HepG2 (cell line): ENCODE data around the gene HTATSF1. TPM values are rescaled to one million over a fixed set of nuclear protein-coding genes. Genes with fewer than 3 reads are reported as not detected.

ENCODE experiments used
- ATAC-seq: fragments of 200-7000 bp; cut with Tn5 transposase; 3 replicates; pipeline ENCODE4 v1.9.1; 2020; ENCODE audit warnings: mild to moderate bottlenecking, moderate library complexity
- BruUV-seq: library from RNA; stranded (reverse); fragments of 400-500 nt; replicated peaks from 2 replicates; lab custom pipeline; 2021; lab: Mats Ljungman, UMichigan
- CTCF ChIA-PET: fragments of 300-600 bp; formaldehyde crosslinking; extraction: SDS; loops from one replicate; lab custom pipeline; 2021; ENCODE audit warnings: low total read pairs, inconsistent platforms, low intra/inter-chr PET ratio; lab: Yijun Ruan, JAX
- POLR2A ChIA-PET: fragments of 350-600 bp; sonication (Branson Sonifier 250); formaldehyde crosslinking; loops from one replicate; lab custom pipeline; 2020; ENCODE audit warnings: antibody characterized with exemption, inconsistent platforms; lab: Yijun Ruan, JAX
- DNase-seq: peaks from one replicate; pipeline ENCODE4 v3.0.0-alpha.2; 2015; ENCODE audit warnings: low spot score
- FAIRE-seq: peaks from 3 replicates; lab custom pipeline; 2011; peaks lifted over from hg19 to GRCh38; lab: Jason Lieb, UNC
- H2AFZ ChIP-seq: one replicate; pipeline ENCODE4 v1.6.1; 2011; ENCODE audit warnings: low read length, inconsistent platforms
- H3K27ac ChIP-seq: fragments of 300-600 bp; 3 replicates; pipeline ENCODE4 v1.8.0; 2011; ENCODE audit warnings: mixed run types, mild to moderate bottlenecking, mixed read lengths, low read length, inconsistent platforms; ENCODE audit not compliant: insufficient read depth; ENCODE audit errors: extremely low read length
- H3K27me3 ChIP-seq, 2 experiments: fragments of 200-600 bp in 1 of 2; 2 replicates in 1 of 2; 3 replicates in 1 of 2; pipeline versions ENCODE4 v1.6.0 to v1.8.0; 2011; ENCODE audit warnings: low read length in 2 of 2, mild to moderate bottlenecking in 2 of 2, moderate library complexity in 2 of 2, inconsistent platforms in 1 of 2; ENCODE audit not compliant: insufficient read depth in 2 of 2, control insufficient read depth in 1 of 2
- H3K36me3 ChIP-seq, 2 experiments: fragments of 200-600 bp in 1 of 2; replicated peaks in 1 of 2; 2 replicates in 1 of 2; 3 replicates in 1 of 2; pipeline versions ENCODE4 v1.5.1 to v1.8.0; 2011; ENCODE audit warnings: low read length in 2 of 2, inconsistent platforms in 1 of 2; ENCODE audit not compliant: insufficient read depth in 2 of 2, control insufficient read depth in 1 of 2
- H3K4me1 ChIP-seq: 2 replicates; pipeline ENCODE4 v1.5.1; 2012; ENCODE audit warnings: low read length, inconsistent platforms; ENCODE audit not compliant: insufficient read depth
- H3K4me2 ChIP-seq: 2 replicates; pipeline ENCODE4 v1.6.0; 2011; ENCODE audit warnings: low read depth, low read length, inconsistent platforms
- H3K4me3 ChIP-seq, 3 experiments: fragments of 200-600 bp in 1 of 3; sonication (generic), shearing (Covaris generic) in 1 of 3; replicated peaks in 1 of 3; 2 replicates each; pipeline ENCODE4 v1.5.1; 2011 to 2016; ENCODE audit warnings: low read length in 3 of 3, inconsistent platforms in 2 of 3, low read depth in 2 of 3, mild to moderate bottlenecking in 2 of 3, control low read depth in 1 of 3, mixed read lengths in 1 of 3; ENCODE audit not compliant: insufficient read depth in 1 of 3
- H3K79me2 ChIP-seq: one replicate; pipeline ENCODE4 v1.6.1; 2011; ENCODE audit warnings: low read length, inconsistent platforms; ENCODE audit not compliant: insufficient read depth
- H3K9ac ChIP-seq: 2 replicates; pipeline ENCODE4 v1.6.0; 2011; ENCODE audit warnings: mild to moderate bottlenecking, low read depth, low read length, inconsistent platforms; ENCODE audit not compliant: insufficient read depth
- H3K9me3 ChIP-seq: 2 replicates; pipeline ENCODE4 v1.5.1; 2012; ENCODE audit warnings: mild to moderate bottlenecking, low read length
- H4K20me1 ChIP-seq: 2 replicates; pipeline ENCODE4 v1.6.0; 2011; ENCODE audit warnings: inconsistent platforms, mild to moderate bottlenecking, low read length, moderate library complexity; ENCODE audit not compliant: insufficient read depth
- ISL2 ChIP-seq: sonication (generic); formaldehyde crosslinking; IDR thresholded peaks from 2 replicates; pipeline ENCODE4 v1.5.0; 2020; ENCODE audit warnings: missing genetic modification reagents
- MBNL3 ChIP-seq: fragments of 250-450 bp; sonication (Bioruptor Pico); conservative IDR thresholded peaks from 2 replicates; pipeline ENCODE4 v1.8.0; 2022; ENCODE audit warnings: mild to moderate bottlenecking, inconsistent platforms
- NCOA1 ChIP-seq: sonication (generic); formaldehyde crosslinking; IDR thresholded peaks from 2 replicates; pipeline ENCODE4 v1.9.0; 2021; ENCODE audit warnings: missing genetic modification reagents
- NFE2 ChIP-seq: sonication (generic); formaldehyde crosslinking; IDR thresholded peaks from 2 replicates; pipeline ENCODE4 v1.4.0; 2020; ENCODE audit warnings: missing genetic modification reagents
- ONECUT2 ChIP-seq: sonication (generic); formaldehyde crosslinking; IDR thresholded peaks from 2 replicates; pipeline ENCODE4 v1.4.0; 2020; ENCODE audit warnings: missing genetic modification reagents
- PPARG ChIP-seq: conservative IDR thresholded peaks from 2 replicates; pipeline ENCODE4 v1.6.1; 2016; ENCODE audit warnings: missing biosample characterization, missing genetic modification reagents
- SALL1 ChIP-seq: sonication (generic); formaldehyde crosslinking; IDR thresholded peaks from 2 replicates; pipeline ENCODE4 v1.8.0; 2022; ENCODE audit warnings: mild to moderate bottlenecking, missing genetic modification reagents
- SP5 ChIP-seq: IDR thresholded peaks from 2 replicates; pipeline ENCODE4 v1.6.1; 2016; ENCODE audit warnings: low read depth, borderline replicate concordance
- TCF7L2 ChIP-seq: IDR thresholded peaks from 2 replicates; pipeline ENCODE4 v1.6.1; 2011; ENCODE audit warnings: mild to moderate bottlenecking, low read depth, low read length, moderate library complexity
- WGBS: methylation state at CpG from one replicate; pipeline ENCODE4 v1.1.6; 2017; ENCODE audit warnings: low lambda C conversion rate; 5-methylcytosine and 5-hydroxymethylcytosine counted together
- in situ Hi-C: cut with HindIII; loops from 2 replicates; pipeline ENCODE4 v1.10.0; 2017; ENCODE audit warnings: low pct_unique_long_range_greater_than_20kb; ENCODE audit not compliant: extremely low pct_ligation_motif_present
- intact Hi-C: fragments of 100-400 bp; cut with micrococcal nuclease; formaldehyde crosslinking; loops from one replicate; pipeline ENCODE4 v1.10.0; 2022; ENCODE audit not compliant: unreplicated experiment
- polyA plus RNA-seq, 8 experiments: library from polyadenylated mRNA; depleted of rRNA in 3 of 8; stranded (reverse) in 7 of 8; unstranded in 1 of 8; fragments of >200 nt; fragmentation: Illumina TruSeq in 4 of 8; extraction: Trizol in 4 of 8; gene quantifications; 2 replicates each; pipeline versions ENCODE4 v1.2.1 to v1.2.3, GENCODE V29; 2011 to 2016; ENCODE audit warnings: low read depth in 4 of 8, missing spikeins in 1 of 8, mixed read lengths in 1 of 8; ENCODE audit not compliant: insufficient read depth in 1 of 8
- total RNA-seq, 5 experiments: library from RNA; depleted of rRNA; stranded (reverse); fragments of >200 nt; fragmentation: Illumina TruSeq; extraction: Trizol; gene quantifications; 2 replicates each; pipeline ENCODE4 v1.2.3, GENCODE V29; 2016; ENCODE audit warnings: low read depth in 1 of 5
- TF ChIP-seq, protein P1 (sequence below): sonication (generic); formaldehyde crosslinking; IDR thresholded peaks from 2 replicates; pipeline ENCODE4 v1.5.1; 2020; ENCODE audit warnings: missing genetic modification reagents, mild to moderate bottlenecking, borderline replicate concordance
- TF ChIP-seq, protein P2 (sequence below): sonication (generic); formaldehyde crosslinking; IDR thresholded peaks from 2 replicates; pipeline ENCODE4 v1.4.0; 2020; ENCODE audit warnings: missing genetic modification reagents, borderline replicate concordance
- TF ChIP-seq, protein P3 (sequence below): sonication (generic); formaldehyde crosslinking; IDR thresholded peaks from 2 replicates; pipeline ENCODE4 v1.5.1; 2020; ENCODE audit warnings: missing genetic modification reagents, mild to moderate bottlenecking, borderline replicate concordance

HTATSF1 gene
- total and polyA plus RNA-seq, 2 of the 13 experiments (the other 11 are each of a cell fraction or from before 2014, with no cell fraction given) = 0.57 to 40.5 TPM

DNA sequence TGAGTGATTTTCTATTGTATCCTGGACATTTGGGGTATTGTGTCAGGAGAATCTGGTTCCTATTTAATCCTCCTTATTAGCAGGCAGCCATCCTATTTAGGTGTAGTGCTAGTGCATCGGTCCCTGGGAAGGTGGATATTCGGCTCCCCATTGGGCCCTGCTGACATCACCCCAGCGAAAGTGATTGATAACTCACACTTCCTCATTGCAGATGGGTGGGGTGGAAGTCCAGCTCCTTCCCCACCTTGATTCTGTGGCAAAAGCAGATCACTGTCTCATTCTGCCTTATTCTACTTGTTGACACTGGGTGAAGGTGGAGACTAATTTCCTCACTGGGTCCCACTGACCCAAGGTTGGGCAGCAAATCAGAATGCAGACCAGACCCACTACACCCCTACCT is 32.8 kb upstream of the HTATSF1 start (continued):
- no peak for TF ChIP-seq MBNL3 (CRISPR knock-in tag)
- TF ChIP-seq, protein P1, sequence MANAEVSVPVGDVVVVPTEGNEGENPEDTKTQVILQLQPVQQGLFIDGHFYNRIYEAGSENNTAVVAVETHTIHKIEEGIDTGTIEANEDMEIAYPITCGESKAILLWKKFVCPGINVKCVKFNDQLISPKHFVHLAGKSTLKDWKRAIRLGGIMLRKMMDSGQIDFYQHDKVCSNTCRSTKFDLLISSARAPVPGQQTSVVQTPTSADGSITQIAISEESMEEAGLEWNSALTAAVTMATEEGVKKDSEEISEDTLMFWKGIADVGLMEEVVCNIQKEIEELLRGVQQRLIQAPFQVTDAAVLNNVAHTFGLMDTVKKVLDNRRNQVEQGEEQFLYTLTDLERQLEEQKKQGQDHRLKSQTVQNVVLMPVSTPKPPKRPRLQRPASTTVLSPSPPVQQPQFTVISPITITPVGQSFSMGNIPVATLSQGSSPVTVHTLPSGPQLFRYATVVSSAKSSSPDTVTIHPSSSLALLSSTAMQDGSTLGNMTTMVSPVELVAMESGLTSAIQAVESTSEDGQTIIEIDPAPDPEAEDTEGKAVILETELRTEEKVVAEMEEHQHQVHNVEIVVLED (CRISPR knock-in tag) = no peak

DNA sequence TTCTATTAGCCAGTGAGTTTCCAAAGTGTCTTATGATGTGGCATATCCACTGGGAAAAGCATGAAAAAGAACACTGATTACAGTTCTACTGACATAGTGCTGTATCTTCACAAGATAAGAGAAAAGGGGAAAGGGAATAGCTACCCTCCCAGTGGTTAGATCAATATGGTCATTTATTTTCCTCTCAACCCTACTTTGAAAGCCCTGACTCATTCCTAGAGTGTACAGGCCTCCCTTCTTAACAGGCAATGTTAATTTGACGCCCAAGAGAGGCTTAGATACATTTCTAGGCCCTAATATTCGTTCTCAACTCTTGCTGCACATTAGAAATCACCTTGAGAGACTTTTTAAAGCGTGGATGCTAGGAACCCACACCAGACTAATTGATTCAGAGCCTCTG is 30.1 kb upstream of the HTATSF1 start:
- Histone ChIP-seq H3K27ac (no peak overlapping the region), H3K4me2 (no peak overlapping the region), H3K4me3 (no peak overlapping the region), H3K36me3 (no peaks in the 10 kb centered on the region), H2AFZ (no peak overlapping the region), H3K9ac (no peak overlapping the region), H3K27me3 (no peaks in the 10 kb centered on the region), H3K79me2 (no peaks in the 10 kb centered on the region), H3K9me3 (no peaks in the 10 kb centered on the region), H3K4me1 (no peaks in the 10 kb centered on the region), H4K20me1 (no peaks in the 10 kb centered on the region)
- POLR2A ChIA-PET = no interaction called here
- in situ Hi-C loops (no loop called here), intact Hi-C loops (no loop called here)
- DNase-seq (no peak), ATAC-seq (no peak), FAIRE-seq (no peak)
- CTCF ChIA-PET = no interaction called here
- BruUV-seq = no TSS peak
- no peak for TF ChIP-seq ONECUT2
- TF ChIP-seq NCOA1 = no peak
- no peak for TF ChIP-seq PPARG (CRISPR knock-in tag)
- TF ChIP-seq, protein P2, sequence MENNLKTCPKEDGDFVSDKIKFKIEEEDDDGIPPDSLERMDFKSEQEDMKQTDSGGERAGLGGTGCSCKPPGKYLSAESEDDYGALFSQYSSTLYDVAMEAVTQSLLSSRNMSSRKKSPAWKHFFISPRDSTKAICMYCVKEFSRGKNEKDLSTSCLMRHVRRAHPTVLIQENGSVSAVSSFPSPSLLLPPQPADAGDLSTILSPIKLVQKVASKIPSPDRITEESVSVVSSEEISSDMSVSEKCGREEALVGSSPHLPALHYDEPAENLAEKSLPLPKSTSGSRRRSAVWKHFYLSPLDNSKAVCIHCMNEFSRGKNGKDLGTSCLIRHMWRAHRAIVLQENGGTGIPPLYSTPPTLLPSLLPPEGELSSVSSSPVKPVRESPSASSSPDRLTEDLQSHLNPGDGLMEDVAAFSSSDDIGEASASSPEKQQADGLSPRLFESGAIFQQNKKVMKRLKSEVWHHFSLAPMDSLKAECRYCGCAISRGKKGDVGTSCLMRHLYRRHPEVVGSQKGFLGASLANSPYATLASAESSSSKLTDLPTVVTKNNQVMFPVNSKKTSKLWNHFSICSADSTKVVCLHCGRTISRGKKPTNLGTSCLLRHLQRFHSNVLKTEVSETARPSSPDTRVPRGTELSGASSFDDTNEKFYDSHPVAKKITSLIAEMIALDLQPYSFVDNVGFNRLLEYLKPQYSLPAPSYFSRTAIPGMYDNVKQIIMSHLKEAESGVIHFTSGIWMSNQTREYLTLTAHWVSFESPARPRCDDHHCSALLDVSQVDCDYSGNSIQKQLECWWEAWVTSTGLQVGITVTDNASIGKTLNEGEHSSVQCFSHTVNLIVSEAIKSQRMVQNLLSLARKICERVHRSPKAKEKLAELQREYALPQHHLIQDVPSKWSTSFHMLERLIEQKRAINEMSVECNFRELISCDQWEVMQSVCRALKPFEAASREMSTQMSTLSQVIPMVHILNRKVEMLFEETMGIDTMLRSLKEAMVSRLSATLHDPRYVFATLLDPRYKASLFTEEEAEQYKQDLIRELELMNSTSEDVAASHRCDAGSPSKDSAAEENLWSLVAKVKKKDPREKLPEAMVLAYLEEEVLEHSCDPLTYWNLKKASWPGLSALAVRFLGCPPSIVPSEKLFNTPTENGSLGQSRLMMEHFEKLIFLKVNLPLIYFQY (CRISPR knock-in tag) = no peak
- TF ChIP-seq ISL2 = no peak
- no peak for TF ChIP-seq SALL1 (CRISPR knock-in tag)
- TF ChIP-seq, protein P3, sequence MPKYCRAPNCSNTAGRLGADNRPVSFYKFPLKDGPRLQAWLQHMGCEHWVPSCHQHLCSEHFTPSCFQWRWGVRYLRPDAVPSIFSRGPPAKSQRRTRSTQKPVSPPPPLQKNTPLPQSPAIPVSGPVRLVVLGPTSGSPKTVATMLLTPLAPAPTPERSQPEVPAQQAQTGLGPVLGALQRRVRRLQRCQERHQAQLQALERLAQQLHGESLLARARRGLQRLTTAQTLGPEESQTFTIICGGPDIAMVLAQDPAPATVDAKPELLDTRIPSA (CRISPR knock-in tag) = no peak
- no peak for TF ChIP-seq SP5
- no peak for TF ChIP-seq TCF7L2
- TF ChIP-seq NFE2 (CRISPR knock-in tag) = no peak
- 0% methylated on average over 3 of the region's 3 CpGs for WGBS
